K562 (cell line): Measurements from ENCODE around the gene LY6G5B. TPM values are rescaled to one million over a fixed set of nuclear protein-coding genes. Genes with fewer than 3 reads are reported as not detected.

Experiments used
- EGR1 ChIP-seq: fragments of 450-650 bp; conservative IDR thresholded peaks from 2 replicates; pipeline ENCODE4 v1.6.1; 2017; ENCODE audit warnings: mild to moderate bottlenecking
- FOXJ2 ChIP-seq: fragments of 200-800 bp; sonication (Bioruptor generic); IDR thresholded peaks from 2 replicates; pipeline ENCODE4 v1.6.1; 2016; ENCODE audit warnings: missing genetic modification characterization, missing compliant biosample characterization
- HDAC8 ChIP-seq: fragments of 450-650 bp; IDR thresholded peaks from 2 replicates; pipeline ENCODE4 v1.6.1; 2016; ENCODE audit warnings: mild to moderate bottlenecking, missing genetic modification characterization, moderate library complexity, missing compliant biosample characterization
- KAT7 ChIP-seq: sonication (generic); formaldehyde crosslinking; IDR thresholded peaks from 2 replicates; pipeline ENCODE4 v1.8.0; 2022; ENCODE audit warnings: missing genetic modification reagents, mild to moderate bottlenecking, borderline replicate concordance
- PTRF ChIP-seq: fragments of 450-650 bp; IDR thresholded peaks from 2 replicates; pipeline ENCODE4 v1.6.1; 2016; ENCODE audit warnings: mild to moderate bottlenecking, missing genetic modification characterization, missing compliant biosample characterization
- SRSF3 ChIP-seq: fragments of 200-400 bp; formaldehyde crosslinking; IDR thresholded peaks from 2 replicates; pipeline ENCODE4 v1.6.1; 2016; ENCODE audit warnings: mild to moderate bottlenecking, low read length, moderate library complexity; ENCODE audit not compliant: insufficient read depth
- ZBTB1 ChIP-seq: sonication (generic); formaldehyde crosslinking; IDR thresholded peaks from 2 replicates; pipeline ENCODE4 v1.8.1; 2023; ENCODE audit warnings: missing genetic modification reagents, low read depth, mild to moderate bottlenecking, borderline replicate concordance
- ZFPM2 ChIP-seq: fragments of 250-450 bp; sonication (Bioruptor Pico); IDR thresholded peaks from 2 replicates; pipeline ENCODE4 v1.5.1; 2022; ENCODE audit warnings: mild to moderate bottlenecking
- ZNF324 ChIP-seq: fragments of 250-450 bp; sonication (Bioruptor Pico); IDR thresholded peaks from 2 replicates; pipeline ENCODE4 v1.4.0; 2020; ENCODE audit warnings: mild to moderate bottlenecking
- ZNF551 ChIP-seq: fragments of 250-450 bp; sonication (Bioruptor Pico); IDR thresholded peaks from 2 replicates; pipeline ENCODE4 v1.5.0; 2021; ENCODE audit warnings: mild to moderate bottlenecking, moderate library complexity
- ZNF778 ChIP-seq: fragments of 450-650 bp; formaldehyde crosslinking; IDR thresholded peaks from 2 replicates; pipeline ENCODE4 v1.4.0; 2020; ENCODE audit warnings: mild to moderate bottlenecking, moderate library complexity
- polyA plus RNA-seq, 8 experiments: library from polyadenylated mRNA; depleted of rRNA in 4 of 8; stranded (reverse) in 5 of 8; unstranded in 3 of 8; fragments of >200 nt; fragmentation: Nextera tagmentation in 2 of 8; fragmentation: Illumina TruSeq in 1 of 8; extraction: Ambion mirVana in 2 of 8; extraction: Trizol in 1 of 8; gene quantifications; 2 replicates each; pipeline versions ENCODE4 v1.2.1 to v1.2.3, GENCODE V29; 2011 to 2014; ENCODE audit warnings: inconsistent platforms in 1 of 8, missing spikeins in 1 of 8
- total RNA-seq, 7 experiments: library from RNA; depleted of rRNA in 6 of 7; stranded (reverse); fragments of >200 nt in 6 of 7; fragmentation: Illumina TruSeq in 2 of 7; extraction: Trizol in 2 of 7; gene quantifications; 2 replicates each; pipeline versions ENCODE4 v1.2.1 to v1.2.3, GENCODE V29; 2011 to 2021; ENCODE audit warnings: low replicate concordance in 1 of 7
- TF ChIP-seq, protein P1 (sequence below): sonication (generic); formaldehyde crosslinking; IDR thresholded peaks from 2 replicates; pipeline ENCODE4 v1.8.0; 2022; ENCODE audit warnings: missing genetic modification reagents, mild to moderate bottlenecking, borderline replicate concordance
- TF ChIP-seq, protein P2 (sequence below): fragments of 250-450 bp; sonication (Bioruptor Pico); IDR thresholded peaks from 2 replicates; pipeline ENCODE4 v1.4.0; 2020; ENCODE audit warnings: mild to moderate bottlenecking, moderate library complexity, borderline replicate concordance
- TF ChIP-seq, protein P3 (sequence below): sonication (generic); formaldehyde crosslinking; IDR thresholded peaks from 2 replicates; pipeline ENCODE4 v1.8.1; 2023; ENCODE audit warnings: mild to moderate bottlenecking, missing genetic modification reagents
- TF ChIP-seq, protein P4 (sequence below): sonication (generic); formaldehyde crosslinking; IDR thresholded peaks from 2 replicates; pipeline ENCODE4 v1.8.0; 2023; ENCODE audit warnings: missing genetic modification reagents, mild to moderate bottlenecking, borderline replicate concordance

Gene LY6G5B
- total and polyA plus RNA-seq, 9 of the 15 experiments (the other 6 are each of a cell fraction or from before 2014, with no cell fraction given), result 6.0 to 27.0 (median 7.5) TPM

DNA sequence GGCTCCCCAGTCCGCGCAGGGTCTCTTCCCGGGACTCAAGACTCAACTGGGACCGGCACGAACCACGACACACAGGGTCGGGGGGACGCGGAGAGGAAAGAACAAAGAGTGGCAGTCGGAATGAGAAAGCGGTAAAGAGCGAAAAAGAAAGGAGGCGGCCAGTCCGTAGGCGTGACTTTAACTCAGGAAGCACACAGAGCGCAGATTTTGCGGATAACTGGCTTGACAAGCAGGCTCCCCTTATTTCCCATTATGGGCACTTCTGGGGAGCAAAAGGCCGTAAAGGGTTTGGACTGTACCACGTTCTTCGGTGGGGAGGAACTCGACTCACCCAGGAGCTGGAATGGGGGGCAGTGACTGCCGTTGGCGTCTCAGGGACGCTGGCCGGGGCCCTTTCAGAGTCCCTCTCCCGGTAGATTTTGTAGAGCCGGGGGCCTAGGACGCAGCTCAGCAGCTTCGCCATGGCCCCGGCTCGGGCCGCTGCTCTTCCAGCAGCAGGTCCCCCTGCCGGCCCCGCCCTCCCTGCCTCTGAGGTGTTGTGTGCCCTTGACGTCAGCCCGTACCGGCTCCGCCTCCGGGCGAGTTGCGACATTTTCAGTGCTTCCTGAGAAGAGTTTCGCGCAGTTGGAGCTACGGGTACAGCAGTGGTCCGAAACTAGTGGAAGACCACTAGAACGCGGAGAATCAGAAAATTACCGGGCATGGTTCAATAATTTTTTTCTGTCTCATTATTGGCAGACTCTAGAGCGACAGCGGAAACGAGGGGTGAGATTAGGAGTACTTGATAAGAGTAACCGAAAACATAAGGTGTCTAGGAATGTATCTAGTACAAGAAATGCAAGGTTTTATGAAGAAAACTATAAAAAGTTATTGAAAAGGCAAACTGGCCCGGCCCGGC, 33.3 kb downstream of the LY6G5B start, which contains the start of gene ABHD16A (continued):
- TF ChIP-seq, protein P1, sequence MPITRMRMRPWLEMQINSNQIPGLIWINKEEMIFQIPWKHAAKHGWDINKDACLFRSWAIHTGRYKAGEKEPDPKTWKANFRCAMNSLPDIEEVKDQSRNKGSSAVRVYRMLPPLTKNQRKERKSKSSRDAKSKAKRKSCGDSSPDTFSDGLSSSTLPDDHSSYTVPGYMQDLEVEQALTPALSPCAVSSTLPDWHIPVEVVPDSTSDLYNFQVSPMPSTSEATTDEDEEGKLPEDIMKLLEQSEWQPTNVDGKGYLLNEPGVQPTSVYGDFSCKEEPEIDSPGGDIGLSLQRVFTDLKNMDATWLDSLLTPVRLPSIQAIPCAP (CRISPR knock-in tag), result no peak; the same call in 1 of the 2 replicates
- TF ChIP-seq, protein P2, sequence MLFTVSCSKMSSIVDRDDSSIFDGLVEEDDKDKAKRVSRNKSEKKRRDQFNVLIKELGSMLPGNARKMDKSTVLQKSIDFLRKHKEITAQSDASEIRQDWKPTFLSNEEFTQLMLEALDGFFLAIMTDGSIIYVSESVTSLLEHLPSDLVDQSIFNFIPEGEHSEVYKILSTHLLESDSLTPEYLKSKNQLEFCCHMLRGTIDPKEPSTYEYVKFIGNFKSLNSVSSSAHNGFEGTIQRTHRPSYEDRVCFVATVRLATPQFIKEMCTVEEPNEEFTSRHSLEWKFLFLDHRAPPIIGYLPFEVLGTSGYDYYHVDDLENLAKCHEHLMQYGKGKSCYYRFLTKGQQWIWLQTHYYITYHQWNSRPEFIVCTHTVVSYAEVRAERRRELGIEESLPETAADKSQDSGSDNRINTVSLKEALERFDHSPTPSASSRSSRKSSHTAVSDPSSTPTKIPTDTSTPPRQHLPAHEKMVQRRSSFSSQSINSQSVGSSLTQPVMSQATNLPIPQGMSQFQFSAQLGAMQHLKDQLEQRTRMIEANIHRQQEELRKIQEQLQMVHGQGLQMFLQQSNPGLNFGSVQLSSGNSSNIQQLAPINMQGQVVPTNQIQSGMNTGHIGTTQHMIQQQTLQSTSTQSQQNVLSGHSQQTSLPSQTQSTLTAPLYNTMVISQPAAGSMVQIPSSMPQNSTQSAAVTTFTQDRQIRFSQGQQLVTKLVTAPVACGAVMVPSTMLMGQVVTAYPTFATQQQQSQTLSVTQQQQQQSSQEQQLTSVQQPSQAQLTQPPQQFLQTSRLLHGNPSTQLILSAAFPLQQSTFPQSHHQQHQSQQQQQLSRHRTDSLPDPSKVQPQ, result no peak
- TF ChIP-seq ZBTB1 (CRISPR knock-in tag) (peak; percentile 31; the same call in 1 of the 2 replicates), KAT7 (CRISPR knock-in tag) (peak; percentile 60), SRSF3 (peak; percentile 89; the same call in 1 of the 2 replicates), ZNF778 (CRISPR knock-in tag) (no peak), FOXJ2 (tag) (peak; percentile 29; the same call in 1 of the 2 replicates), PTRF (tag) (no peak), ZFPM2 (CRISPR knock-in tag) (no peak; the same call in 1 of the 2 replicates), ZNF324 (CRISPR knock-in tag) (no peak; the same call in 1 of the 2 replicates), ZNF551 (CRISPR knock-in tag) (no peak), EGR1 (peak; percentile 39), HDAC8 (peak; percentile 44; the same call in 1 of the 2 replicates)
- TF ChIP-seq, protein P3, sequence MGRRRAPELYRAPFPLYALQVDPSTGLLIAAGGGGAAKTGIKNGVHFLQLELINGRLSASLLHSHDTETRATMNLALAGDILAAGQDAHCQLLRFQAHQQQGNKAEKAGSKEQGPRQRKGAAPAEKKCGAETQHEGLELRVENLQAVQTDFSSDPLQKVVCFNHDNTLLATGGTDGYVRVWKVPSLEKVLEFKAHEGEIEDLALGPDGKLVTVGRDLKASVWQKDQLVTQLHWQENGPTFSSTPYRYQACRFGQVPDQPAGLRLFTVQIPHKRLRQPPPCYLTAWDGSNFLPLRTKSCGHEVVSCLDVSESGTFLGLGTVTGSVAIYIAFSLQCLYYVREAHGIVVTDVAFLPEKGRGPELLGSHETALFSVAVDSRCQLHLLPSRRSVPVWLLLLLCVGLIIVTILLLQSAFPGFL (CRISPR knock-in tag), result peak; percentile 92; the same call in 1 of the 2 replicates
- TF ChIP-seq, protein P4, sequence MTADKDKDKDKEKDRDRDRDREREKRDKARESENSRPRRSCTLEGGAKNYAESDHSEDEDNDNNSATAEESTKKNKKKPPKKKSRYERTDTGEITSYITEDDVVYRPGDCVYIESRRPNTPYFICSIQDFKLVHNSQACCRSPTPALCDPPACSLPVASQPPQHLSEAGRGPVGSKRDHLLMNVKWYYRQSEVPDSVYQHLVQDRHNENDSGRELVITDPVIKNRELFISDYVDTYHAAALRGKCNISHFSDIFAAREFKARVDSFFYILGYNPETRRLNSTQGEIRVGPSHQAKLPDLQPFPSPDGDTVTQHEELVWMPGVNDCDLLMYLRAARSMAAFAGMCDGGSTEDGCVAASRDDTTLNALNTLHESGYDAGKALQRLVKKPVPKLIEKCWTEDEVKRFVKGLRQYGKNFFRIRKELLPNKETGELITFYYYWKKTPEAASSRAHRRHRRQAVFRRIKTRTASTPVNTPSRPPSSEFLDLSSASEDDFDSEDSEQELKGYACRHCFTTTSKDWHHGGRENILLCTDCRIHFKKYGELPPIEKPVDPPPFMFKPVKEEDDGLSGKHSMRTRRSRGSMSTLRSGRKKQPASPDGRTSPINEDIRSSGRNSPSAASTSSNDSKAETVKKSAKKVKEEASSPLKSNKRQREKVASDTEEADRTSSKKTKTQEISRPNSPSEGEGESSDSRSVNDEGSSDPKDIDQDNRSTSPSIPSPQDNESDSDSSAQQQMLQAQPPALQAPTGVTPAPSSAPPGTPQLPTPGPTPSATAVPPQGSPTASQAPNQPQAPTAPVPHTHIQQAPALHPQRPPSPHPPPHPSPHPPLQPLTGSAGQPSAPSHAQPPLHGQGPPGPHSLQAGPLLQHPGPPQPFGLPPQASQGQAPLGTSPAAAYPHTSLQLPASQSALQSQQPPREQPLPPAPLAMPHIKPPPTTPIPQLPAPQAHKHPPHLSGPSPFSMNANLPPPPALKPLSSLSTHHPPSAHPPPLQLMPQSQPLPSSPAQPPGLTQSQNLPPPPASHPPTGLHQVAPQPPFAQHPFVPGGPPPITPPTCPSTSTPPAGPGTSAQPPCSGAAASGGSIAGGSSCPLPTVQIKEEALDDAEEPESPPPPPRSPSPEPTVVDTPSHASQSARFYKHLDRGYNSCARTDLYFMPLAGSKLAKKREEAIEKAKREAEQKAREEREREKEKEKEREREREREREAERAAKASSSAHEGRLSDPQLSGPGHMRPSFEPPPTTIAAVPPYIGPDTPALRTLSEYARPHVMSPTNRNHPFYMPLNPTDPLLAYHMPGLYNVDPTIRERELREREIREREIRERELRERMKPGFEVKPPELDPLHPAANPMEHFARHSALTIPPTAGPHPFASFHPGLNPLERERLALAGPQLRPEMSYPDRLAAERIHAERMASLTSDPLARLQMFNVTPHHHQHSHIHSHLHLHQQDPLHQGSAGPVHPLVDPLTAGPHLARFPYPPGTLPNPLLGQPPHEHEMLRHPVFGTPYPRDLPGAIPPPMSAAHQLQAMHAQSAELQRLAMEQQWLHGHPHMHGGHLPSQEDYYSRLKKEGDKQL, result no peak
